GM12865 (cell line): ENCODE data around the gene RAD23A.
"Not testable (repeated sequence)": the region's sequence is repeated elsewhere in the genome, so short reads cannot be mapped to it uniquely, and the experiment has no call there.

Source experiments
- DNase-seq: peaks from one replicate; pipeline ENCODE4 v3.0.0; 2010; ENCODE audit warnings: low read depth
- H3K4me3 ChIP-seq: 2 replicates; pipeline ENCODE4 v1.5.1; 2011; ENCODE audit warnings: mild to moderate bottlenecking, low read depth, low read length, control low read depth
- TF ChIP-seq, protein P1 (sequence below): IDR thresholded peaks from 2 replicates; pipeline ENCODE4 v1.5.1; 2011; ENCODE audit warnings: low read length, control low read depth, low read depth, inconsistent platforms; ENCODE audit not compliant: insufficient read depth; ENCODE audit errors: missing control alignments

Gene RAD23A

DNA sequence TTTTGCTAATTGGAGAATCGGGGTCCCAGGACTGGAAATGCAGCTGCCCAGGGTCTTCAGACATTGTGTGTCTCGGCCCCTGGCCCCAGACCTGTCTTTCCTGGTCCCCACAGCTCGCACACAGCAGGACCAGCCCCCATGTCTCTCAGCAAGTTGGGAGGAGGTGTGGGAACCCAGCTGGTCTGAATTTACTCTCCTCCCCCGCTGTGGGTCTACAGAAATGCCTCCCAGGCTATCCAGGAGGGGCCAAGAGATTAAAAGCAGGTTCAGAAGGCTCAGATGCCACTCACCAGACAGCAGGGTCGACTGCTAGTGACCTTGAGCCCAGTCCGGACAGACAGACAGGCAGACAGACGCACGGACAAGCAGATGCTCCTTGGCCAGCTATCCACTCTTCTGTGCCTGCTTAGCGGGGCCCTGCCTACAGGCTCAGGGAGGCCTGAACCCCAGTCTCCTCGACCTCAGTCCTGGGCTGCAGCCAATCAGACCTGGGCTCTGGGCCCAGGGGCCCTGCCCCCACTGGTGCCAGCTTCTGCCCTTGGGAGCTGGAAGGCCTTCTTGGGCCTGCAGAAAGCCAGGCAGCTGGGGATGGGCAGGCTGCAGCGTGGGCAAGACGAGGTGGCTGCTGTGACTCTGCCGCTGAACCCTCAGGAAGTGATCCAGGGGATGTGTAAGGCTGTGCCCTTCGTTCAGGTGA, 23.8 kb downstream of the RAD23A start, which contains the start of gene DAND5:
DAND5 (plus strand) TSS at position 285 of the 697 bp plus-strand sequence; CDS start at position 370, 85 bp downstream.
- no peak within 1 kb of the TSS for H3K4me3 ChIP-seq
- TF ChIP-seq, protein P1, sequence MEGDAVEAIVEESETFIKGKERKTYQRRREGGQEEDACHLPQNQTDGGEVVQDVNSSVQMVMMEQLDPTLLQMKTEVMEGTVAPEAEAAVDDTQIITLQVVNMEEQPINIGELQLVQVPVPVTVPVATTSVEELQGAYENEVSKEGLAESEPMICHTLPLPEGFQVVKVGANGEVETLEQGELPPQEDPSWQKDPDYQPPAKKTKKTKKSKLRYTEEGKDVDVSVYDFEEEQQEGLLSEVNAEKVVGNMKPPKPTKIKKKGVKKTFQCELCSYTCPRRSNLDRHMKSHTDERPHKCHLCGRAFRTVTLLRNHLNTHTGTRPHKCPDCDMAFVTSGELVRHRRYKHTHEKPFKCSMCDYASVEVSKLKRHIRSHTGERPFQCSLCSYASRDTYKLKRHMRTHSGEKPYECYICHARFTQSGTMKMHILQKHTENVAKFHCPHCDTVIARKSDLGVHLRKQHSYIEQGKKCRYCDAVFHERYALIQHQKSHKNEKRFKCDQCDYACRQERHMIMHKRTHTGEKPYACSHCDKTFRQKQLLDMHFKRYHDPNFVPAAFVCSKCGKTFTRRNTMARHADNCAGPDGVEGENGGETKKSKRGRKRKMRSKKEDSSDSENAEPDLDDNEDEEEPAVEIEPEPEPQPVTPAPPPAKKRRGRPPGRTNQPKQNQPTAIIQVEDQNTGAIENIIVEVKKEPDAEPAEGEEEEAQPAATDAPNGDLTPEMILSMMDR = no peak
- DNase-seq = no peak

DNA sequence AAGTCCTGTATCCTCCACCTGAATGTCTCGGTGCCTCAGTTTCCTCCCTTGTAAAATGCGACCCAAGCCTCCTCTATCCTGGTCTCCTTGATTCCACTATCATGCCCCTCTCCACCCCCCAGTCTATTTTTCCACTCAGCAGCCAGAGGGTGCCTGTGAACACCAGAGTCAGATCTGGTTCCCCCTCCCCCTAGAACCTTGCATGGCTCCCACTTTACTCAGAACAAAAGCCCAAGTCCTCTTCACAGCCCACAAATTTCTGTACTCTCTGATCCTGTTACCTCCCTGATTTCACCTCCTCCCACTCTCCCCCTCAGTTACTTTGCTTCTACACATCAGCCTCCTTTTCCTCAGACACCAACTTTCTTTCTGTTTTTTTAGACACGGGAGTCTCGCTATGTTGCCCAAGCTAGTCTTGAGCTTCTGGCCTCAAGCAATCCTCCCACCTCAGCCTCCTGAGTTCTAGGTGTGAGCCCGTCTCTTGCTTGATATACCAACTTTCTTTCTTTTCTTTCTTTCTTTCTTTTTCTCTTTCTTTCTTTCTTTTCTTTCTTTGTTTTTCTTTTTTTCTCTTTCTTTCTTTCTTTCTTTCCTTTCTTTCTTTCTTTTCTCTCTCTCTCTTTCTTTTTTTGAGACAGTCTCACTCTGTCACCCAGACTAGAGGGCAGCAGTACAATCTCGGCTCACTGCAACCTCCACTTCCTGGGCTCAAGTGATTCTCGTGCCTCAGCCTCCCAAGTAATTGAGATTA, 24.6 kb downstream of the RAD23A start:
- no peak for DNase-seq
- H3K4me3 ChIP-seq = no peak overlapping the region
- TF ChIP-seq, protein P1 = no peak

DNA sequence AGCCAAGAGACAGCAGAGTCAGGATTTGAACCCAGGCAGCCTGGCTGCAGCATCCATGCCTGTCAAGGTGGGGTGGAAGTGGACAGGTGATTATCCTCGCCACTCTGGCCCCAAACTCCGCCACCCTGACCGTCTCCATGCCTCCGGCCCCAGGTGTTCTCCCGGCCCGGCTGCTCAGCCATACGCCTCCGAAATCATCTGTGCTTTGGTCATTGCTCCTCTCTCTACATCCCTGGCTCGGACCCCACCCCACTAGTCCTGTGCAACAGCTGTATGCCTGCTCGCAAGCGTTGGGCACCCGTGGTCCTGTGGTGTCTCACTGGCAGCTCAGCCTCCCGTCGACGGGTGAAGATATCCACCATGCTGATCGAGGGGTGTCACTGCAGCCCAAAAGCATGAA, 27.6 kb downstream of the RAD23A start:
- TF ChIP-seq, protein P1 = no peak
- no peak overlapping the region for H3K4me3 ChIP-seq
- no peak for DNase-seq

DNA sequence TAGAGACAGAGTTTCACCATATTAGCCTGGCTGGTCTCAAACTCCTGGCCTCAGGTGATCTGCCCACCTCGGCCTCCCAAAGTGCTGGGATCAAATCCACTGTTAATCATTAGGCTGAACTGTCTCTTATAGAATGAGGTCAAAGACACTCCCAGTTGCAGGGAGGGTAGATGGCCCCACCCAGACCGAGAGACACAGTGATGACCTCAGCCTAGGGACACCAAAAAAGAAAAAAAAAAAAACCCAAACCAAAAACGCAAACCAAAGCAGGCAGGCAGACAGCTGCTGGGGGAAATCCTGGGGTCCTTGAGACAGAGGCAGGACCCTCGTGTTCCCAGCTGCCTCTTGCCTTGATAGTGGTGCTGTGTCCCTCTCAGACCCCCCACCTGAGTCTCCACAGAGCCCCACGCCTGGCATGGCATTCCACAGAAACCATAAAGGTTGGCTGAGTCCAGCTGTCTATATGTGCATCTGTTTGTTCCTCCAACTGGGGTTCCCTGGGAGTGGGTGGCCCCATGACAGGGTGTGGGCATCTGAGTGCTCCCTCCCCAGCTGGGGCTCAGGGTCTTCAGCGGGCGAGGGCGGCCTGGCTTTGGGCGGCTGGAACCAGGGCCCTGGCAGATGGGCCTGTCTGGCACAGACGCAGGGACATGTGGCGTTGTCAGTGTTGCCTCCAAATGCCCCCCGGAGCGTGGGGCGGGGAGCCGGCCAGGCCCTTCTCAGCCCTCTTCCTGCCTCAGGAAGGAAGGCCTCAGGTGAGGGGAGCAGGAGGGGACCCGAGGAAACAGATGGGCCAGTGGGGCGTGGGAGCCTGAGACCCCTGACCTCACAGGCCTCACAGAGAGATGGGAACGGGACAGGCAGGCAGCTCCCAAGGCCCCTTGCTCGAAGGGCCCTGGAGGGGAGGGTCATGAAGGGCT, 28.9 kb downstream of the RAD23A start:
- TF ChIP-seq, protein P1 = no peak
- no peak overlapping the region for H3K4me3 ChIP-seq
- no peak for DNase-seq

DNA sequence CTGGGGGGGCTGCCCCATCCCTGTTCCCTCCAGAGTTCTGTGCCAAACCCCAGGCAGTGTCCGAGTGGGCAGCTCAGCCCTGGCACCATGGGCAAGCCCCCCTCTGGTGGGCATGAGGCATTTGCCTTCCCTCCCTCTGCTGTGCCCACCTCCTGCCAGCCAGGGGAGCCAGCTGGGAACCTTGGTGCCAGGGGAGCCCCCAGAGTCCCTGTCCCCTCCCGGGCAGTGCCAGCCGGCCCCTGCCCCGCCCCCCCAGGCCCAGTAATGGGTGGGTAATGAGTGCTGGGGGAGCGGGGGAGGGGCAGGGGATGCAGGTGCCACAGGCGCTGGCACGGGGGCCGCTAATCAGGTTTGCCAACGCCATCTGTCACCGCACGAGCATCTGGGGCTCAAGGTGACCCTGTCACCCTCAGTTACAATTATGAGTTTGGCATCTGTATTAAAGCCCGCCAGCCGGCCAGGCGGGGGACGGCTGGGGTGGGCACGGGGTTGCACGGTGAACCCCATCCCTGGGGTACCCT, 29.6 kb downstream of the RAD23A start:
- TF ChIP-seq, protein P1 = no peak
- no peak for DNase-seq
- H3K4me3 ChIP-seq = no peak overlapping the region

DNA sequence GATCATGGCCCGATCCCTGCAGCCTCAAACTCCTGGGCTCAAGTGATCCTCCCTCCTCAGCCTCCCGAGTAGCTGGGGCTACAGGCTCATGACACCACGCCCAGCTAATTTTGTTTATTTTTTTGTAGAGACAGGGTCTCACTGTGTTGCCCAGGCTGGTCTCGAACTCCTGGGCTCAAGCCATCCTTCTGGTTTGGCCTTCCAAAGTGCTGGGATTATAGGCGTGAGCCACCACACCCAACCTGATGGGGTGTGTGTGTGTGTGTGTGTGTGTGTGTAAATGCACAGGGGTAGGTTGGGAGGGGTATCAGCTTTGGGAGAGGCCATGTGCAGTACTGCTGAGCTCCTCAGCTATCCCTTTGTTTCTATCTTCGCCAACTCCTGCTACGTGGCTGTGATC, 30.4 kb downstream of the RAD23A start:
- not testable (repeated sequence) for H3K4me3 ChIP-seq, DNase-seq

DNA sequence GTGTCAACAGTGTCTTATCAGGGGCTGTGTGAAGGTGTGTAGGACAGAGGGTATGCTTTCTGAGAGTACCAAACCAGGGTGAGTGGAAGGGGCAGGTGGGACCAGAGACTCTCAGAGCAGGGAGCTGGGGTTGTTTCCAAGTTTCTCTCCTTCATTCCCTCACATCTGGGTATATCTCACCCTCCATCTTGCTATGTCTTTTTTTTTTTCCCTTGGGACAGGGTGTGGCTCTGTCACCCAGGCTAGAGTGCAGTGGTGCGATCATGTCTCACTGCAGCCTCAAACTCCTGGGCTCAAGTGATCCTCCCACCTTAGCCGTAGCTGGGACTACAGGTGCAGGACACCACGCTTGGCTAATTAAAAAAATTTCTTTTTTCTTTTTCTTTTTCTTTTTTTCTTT, 34.3 kb downstream of the RAD23A start:
- DNase-seq = no peak
- no peak overlapping the region for H3K4me3 ChIP-seq
- TF ChIP-seq, protein P1 = no peak
